OCI-LY7 (cell line): ENCODE results near the gene ARVCF. TPM values are rescaled to one million over a fixed set of nuclear protein-coding genes. Genes with fewer than 3 reads are reported as not detected.

ENCODE experiments used
- BruUV-seq: library from RNA; stranded (reverse); fragments of 400-500 nt; replicated peaks from 2 replicates; lab custom pipeline; 2021; lab: Mats Ljungman, UMichigan
- CTCF ChIA-PET: fragments of 300-600 bp; sonication (Branson Sonifier 250); formaldehyde crosslinking; loops from one replicate; lab custom pipeline; 2022; ENCODE audit warnings: antibody characterized with exemption; ENCODE audit not compliant: unreplicated experiment; lab: Charles Lee
- POLR2A ChIA-PET: fragments of 300-600 bp; sonication (Branson Sonifier 250); formaldehyde crosslinking; loops from one replicate; lab custom pipeline; 2022; ENCODE audit warnings: antibody characterized with exemption; lab: Charles Lee
- DNase-seq: peaks from one replicate; pipeline ENCODE4 v3.0.0-alpha.2; 2015; ENCODE audit warnings: low spot score
- H2AFZ ChIP-seq: fragments of 200-600 bp; sonication (generic), shearing (Covaris generic); 2 replicates; pipeline ENCODE4 v1.6.1; 2014; ENCODE audit warnings: mild to moderate bottlenecking, antibody characterized with exemption, low read length, moderate library complexity
- H3K27ac ChIP-seq: fragments of 200-600 bp; sonication (generic); 2 replicates; pipeline ENCODE4 v1.5.1; 2014; ENCODE audit warnings: mixed run types, low read depth, mild to moderate bottlenecking, moderate library complexity, low read length, inconsistent platforms; ENCODE audit not compliant: poor library complexity, severe bottlenecking
- H3K36me3 ChIP-seq: fragments of 200-600 bp; sonication (generic); 2 replicates; pipeline ENCODE4 v1.6.1; 2014; ENCODE audit warnings: mild to moderate bottlenecking, antibody characterized with exemption, low read length, moderate library complexity, mixed read lengths; ENCODE audit not compliant: insufficient read depth
- H3K4me1 ChIP-seq: fragments of 200-600 bp; sonication (generic); 2 replicates; pipeline ENCODE4 v1.5.1; 2014; ENCODE audit warnings: mild to moderate bottlenecking, low read length; ENCODE audit not compliant: insufficient read depth, poor library complexity, severe bottlenecking
- H3K4me2 ChIP-seq: fragments of 200-600 bp; sonication (generic); 2 replicates; pipeline ENCODE4 v1.6.1; 2014; ENCODE audit warnings: mild to moderate bottlenecking, low read length
- H3K4me3 ChIP-seq: fragments of 200-600 bp; sonication (generic); 2 replicates; pipeline ENCODE4 v1.5.1; 2014; ENCODE audit warnings: mild to moderate bottlenecking, low read depth, low read length; ENCODE audit not compliant: poor library complexity, severe bottlenecking
- H3K79me2 ChIP-seq: fragments of 200-600 bp; sonication (generic); 2 replicates; pipeline ENCODE4 v1.6.1; 2016; ENCODE audit warnings: low read depth, mild to moderate bottlenecking, low read length, moderate library complexity, mixed read lengths; ENCODE audit not compliant: insufficient read depth
- H3K9me2 ChIP-seq: fragments of 200-600 bp; sonication (generic); 2 replicates; pipeline ENCODE4 v1.6.1; 2016; ENCODE audit warnings: mild to moderate bottlenecking, low read length, mixed read lengths; ENCODE audit not compliant: insufficient read depth
- H3K9me3 ChIP-seq: fragments of 200-600 bp; sonication (generic); 2 replicates; pipeline ENCODE4 v1.6.1; 2014; ENCODE audit warnings: mild to moderate bottlenecking, mixed run types, low read length, mixed read lengths
- H4K20me1 ChIP-seq: fragments of 200-600 bp; sonication (generic); 2 replicates; pipeline ENCODE4 v1.6.1; 2014; ENCODE audit warnings: mild to moderate bottlenecking, antibody characterized with exemption, low read length, moderate library complexity, mixed read lengths; ENCODE audit not compliant: insufficient read depth
- EZH2phosphoT487 ChIP-seq: fragments of 200-600 bp; sonication (generic); IDR thresholded peaks from 2 replicates; pipeline ENCODE4 v1.6.1; 2018; ENCODE audit warnings: low read depth, borderline replicate concordance, mild to moderate bottlenecking, mixed run types, antibody characterized with exemption, low read length, moderate library complexity, mixed read lengths
- intact Hi-C: fragments of 100-400 bp; cut with micrococcal nuclease; formaldehyde crosslinking; loops from one replicate; pipeline ENCODE4 v1.10.0; 2022; ENCODE audit not compliant: unreplicated experiment
- total RNA-seq, 2 experiments: library from RNA; depleted of rRNA in 1 of 2; stranded (reverse); fragments of >200 nt in 1 of 2; shearing (Covaris generic) in 1 of 2; gene quantifications; 2 replicates each; pipeline ENCODE4 v1.2.3, GENCODE V29; 2014 to 2022
- TF ChIP-seq, protein P1 (sequence below): fragments of 200-600 bp; sonication (generic); conservative IDR thresholded peaks from 2 replicates; pipeline ENCODE4 v1.5.1; 2014; ENCODE audit warnings: mild to moderate bottlenecking, antibody characterized with exemption, low read length, moderate library complexity, mixed read lengths

The ARVCF gene
- total RNA-seq, 2 experiments from 2014 or later, result 2.9 to 3.8 TPM

DNA sequence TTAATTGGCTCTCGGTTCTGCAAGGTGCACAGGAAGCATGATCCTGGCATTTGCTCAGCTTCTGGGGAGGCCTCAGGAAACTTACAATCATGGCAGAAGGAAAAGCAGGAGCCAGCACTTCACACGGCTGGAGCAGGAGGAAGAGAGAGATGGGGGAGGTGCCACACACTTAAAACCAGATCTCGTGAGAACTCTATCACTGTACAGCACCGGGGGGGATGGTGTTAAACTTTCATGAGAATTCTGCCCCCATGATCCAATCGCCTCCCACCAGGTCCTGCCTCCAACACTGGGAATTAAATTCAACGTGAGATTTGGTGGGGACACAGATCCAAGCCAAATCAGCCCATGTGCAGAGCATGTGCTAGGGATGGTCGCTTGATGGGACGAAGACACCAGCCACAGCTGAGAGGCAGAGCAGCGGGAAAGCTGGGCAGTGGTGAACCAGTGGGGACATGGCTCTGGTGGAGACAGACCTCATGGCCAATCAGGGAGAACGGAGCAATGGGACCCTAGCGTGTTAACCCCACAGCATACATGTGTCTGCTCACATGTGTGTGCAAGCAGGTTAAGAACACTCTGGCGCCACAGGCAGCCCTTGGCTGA is 10.5 kb upstream of the ARVCF start:
- Histone ChIP-seq H3K4me3 (no peak overlapping the region), H3K4me2 (no peak overlapping the region), H2AFZ (no peak overlapping the region), H3K36me3 (no peaks in the 10 kb centered on the region), H4K20me1 (no peaks in the 10 kb centered on the region), H3K4me1 (peaks cover 19% of the 10 kb centered on the region), H3K27ac (no peak overlapping the region), H3K79me2 (no peaks in the 10 kb centered on the region), H3K9me2 (no peaks in the 10 kb centered on the region), H3K9me3 (no peaks in the 10 kb centered on the region)
- no peak for TF ChIP-seq EZH2phosphoT487
- TF ChIP-seq, protein P1, sequence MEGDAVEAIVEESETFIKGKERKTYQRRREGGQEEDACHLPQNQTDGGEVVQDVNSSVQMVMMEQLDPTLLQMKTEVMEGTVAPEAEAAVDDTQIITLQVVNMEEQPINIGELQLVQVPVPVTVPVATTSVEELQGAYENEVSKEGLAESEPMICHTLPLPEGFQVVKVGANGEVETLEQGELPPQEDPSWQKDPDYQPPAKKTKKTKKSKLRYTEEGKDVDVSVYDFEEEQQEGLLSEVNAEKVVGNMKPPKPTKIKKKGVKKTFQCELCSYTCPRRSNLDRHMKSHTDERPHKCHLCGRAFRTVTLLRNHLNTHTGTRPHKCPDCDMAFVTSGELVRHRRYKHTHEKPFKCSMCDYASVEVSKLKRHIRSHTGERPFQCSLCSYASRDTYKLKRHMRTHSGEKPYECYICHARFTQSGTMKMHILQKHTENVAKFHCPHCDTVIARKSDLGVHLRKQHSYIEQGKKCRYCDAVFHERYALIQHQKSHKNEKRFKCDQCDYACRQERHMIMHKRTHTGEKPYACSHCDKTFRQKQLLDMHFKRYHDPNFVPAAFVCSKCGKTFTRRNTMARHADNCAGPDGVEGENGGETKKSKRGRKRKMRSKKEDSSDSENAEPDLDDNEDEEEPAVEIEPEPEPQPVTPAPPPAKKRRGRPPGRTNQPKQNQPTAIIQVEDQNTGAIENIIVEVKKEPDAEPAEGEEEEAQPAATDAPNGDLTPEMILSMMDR, result no peak
- no TSS peak for BruUV-seq
- POLR2A ChIA-PET, result no interaction called here
- CTCF ChIA-PET, result no interaction called here
- no peak for DNase-seq
- intact Hi-C loops, result no loop called here

DNA sequence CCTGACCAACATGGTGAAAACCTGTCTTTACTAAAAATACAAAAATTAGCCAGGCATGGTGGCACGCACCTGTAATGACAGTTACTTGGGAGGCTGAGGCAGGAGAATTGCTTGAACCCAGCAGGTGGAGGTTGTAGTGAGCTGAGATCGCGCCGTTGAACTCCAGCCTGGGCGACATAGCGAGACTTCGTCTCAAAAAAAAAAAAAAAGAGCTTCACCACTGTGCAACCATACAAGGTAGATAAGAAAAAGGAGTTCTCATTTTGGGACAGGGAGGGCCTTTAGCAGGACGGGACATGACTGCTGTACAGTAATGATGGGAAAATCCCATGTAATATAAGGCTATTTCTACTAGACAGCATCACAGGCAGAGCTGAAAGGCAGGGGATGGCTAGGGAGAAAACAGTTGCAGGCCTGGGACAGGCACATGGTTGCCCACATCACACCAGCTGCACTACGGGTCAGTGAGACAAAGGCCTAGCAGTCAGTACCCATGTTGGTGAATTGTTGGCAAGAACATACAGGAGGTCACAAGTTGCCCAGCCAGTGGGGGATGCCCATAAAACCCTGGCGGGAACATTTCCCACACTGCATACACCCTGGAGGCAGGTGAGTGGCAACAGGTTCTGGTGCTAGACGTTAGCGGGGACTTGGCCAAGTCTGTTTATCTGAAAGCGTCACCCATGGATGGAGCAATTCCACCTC is 9.7 kb upstream of the ARVCF start:
- H4K20me1 ChIP-seq, result no peaks in the 10 kb centered on the region

More for the DNA sequence above, 9.7 kb upstream of the ARVCF start:
- BruUV-seq, result no TSS peak
- no peak overlapping the region for H3K4me3 ChIP-seq
- no peak overlapping the region for H3K4me2 ChIP-seq
- POLR2A ChIA-PET, result no interaction called here
- CTCF ChIA-PET, result no interaction called here
- H3K9me3 ChIP-seq, result no peaks in the 10 kb centered on the region
- no peaks in the 10 kb centered on the region for H3K9me2 ChIP-seq
- no peaks in the 10 kb centered on the region for H3K79me2 ChIP-seq
- H2AFZ ChIP-seq, result no peak overlapping the region
- H3K36me3 ChIP-seq, result no peaks in the 10 kb centered on the region
- intact Hi-C loops, result no loop called here
- TF ChIP-seq EZH2phosphoT487, result no peak
- TF ChIP-seq, protein P1, result no peak
- peaks cover 17% of the 10 kb centered on the region for H3K4me1 ChIP-seq
- no peak overlapping the region for H3K27ac ChIP-seq
- DNase-seq, result no peak
